Right atrium auricular region (tissue), 2 donors: ENCODE data around the gene LETMD1. TPM values are rescaled to one million over a fixed set of nuclear protein-coding genes. Genes with fewer than 3 reads are reported as not detected.
A peak's percentile ranks its signal among the peaks of the same experiment; 100 is the strongest.
"Not testable (repeated sequence)": the region's sequence is repeated elsewhere in the genome, so short reads cannot be mapped to it uniquely, and the experiment has no call there.

Experiments
- DNase-seq: peaks from one replicate; pipeline ENCODE4 v3.0.0-alpha.2; 2019; ENCODE audit warnings: low spot score
- H3K27ac ChIP-seq, 2 donors: fragments of 200-600 bp; sonication (generic); 1 replicate in 1 of 2; 2 replicates in 1 of 2; pipeline ENCODE4 v1.5.1; 2016 to 2019
- H3K27me3 ChIP-seq, 2 donors: fragments of 200-600 bp; sonication (generic); one replicate each; pipeline versions ENCODE4 v1.5.1 to v1.6.0; 2017 to 2019
- H3K36me3 ChIP-seq: fragments of 200-600 bp; sonication (generic); one replicate; pipeline ENCODE4 v1.5.1; 2016
- H3K4me1 ChIP-seq, 2 donors: fragments of 200-600 bp; sonication (generic); one replicate each; pipeline versions ENCODE4 v1.5.1 to v1.6.0; 2017 to 2019
- H3K4me3 ChIP-seq, 2 donors: fragments of 200-600 bp; sonication (generic); 1 replicate in 1 of 2; 2 replicates in 1 of 2; pipeline ENCODE4 v1.5.1; 2017 to 2019; ENCODE audit warnings: mild to moderate bottlenecking in 1 of 2, moderate library complexity in 1 of 2
- H3K9me3 ChIP-seq, 2 donors: fragments of 200-600 bp; sonication (generic); one replicate each; pipeline ENCODE4 v1.5.1; 2019
- CTCF ChIP-seq, 2 donors: fragments of 200-600 bp; sonication (generic); IDR thresholded peaks; one replicate each; pipeline ENCODE4 v1.5.1; 2019; ENCODE audit warnings: antibody characterized with exemption in 2 of 2
- total RNA-seq, 2 donors: library from RNA; depleted of rRNA; stranded (reverse); fragments of >200 nt; gene quantifications; one replicate each; pipeline ENCODE4 v1.1.0, GENCODE V29; 2016

The LETMD1 gene
- total RNA-seq, 2 donors from 2014 or later: 22.8 to 27.2 TPM

- Histone ChIP-seq H3K9me3 (no peaks in the 10 kb centered on the region), H3K27ac (no peak overlapping the region), H3K36me3 (peaks cover 62% of the 10 kb centered on the region), H3K4me3 (no peak overlapping the region), H3K27me3 (no peaks in the 10 kb centered on the region), H3K4me1 (peaks cover 0 to 17% of the 10 kb centered on the region in 2 donors)
- DNase-seq: no peak
- TF ChIP-seq CTCF (IDR thresholded peaks at IDR 0.05): no peak
Observed at GRCh38 chr12:51071663-51072062, 23.5 kb downstream of the LETMD1 start.

- H3K4me3 ChIP-seq: no peak overlapping the region
- H3K9me3 ChIP-seq: no peaks in the 10 kb centered on the region
- H3K27ac ChIP-seq: no peak overlapping the region
- no peak for TF ChIP-seq CTCF (IDR thresholded peaks at IDR 0.05)
- no peaks in the 10 kb centered on the region for H3K27me3 ChIP-seq
- peaks cover 0 to 36% of the 10 kb centered on the region in 2 donors for H3K4me1 ChIP-seq
- H3K36me3 ChIP-seq: peaks cover 34% of the 10 kb centered on the region
- no peak for DNase-seq
Observed at GRCh38 chr12:51075390-51075789, 27.3 kb downstream of the LETMD1 start.

- DNase-seq: no peak
- H3K27me3 ChIP-seq: no peaks in the 10 kb centered on the region
- H3K9me3 ChIP-seq: no peaks in the 10 kb centered on the region
- H3K4me1 ChIP-seq: peaks cover 0 to 41% of the 10 kb centered on the region in 2 donors
- no peak overlapping the region for H3K27ac ChIP-seq
- TF ChIP-seq CTCF (IDR thresholded peaks at IDR 0.05): no peak
- H3K36me3 ChIP-seq: peaks cover 25% of the 10 kb centered on the region
- H3K4me3 ChIP-seq: no peak overlapping the region
Observed at GRCh38 chr12:51076236-51076930, 28.3 kb downstream of the LETMD1 start.

DNA sequence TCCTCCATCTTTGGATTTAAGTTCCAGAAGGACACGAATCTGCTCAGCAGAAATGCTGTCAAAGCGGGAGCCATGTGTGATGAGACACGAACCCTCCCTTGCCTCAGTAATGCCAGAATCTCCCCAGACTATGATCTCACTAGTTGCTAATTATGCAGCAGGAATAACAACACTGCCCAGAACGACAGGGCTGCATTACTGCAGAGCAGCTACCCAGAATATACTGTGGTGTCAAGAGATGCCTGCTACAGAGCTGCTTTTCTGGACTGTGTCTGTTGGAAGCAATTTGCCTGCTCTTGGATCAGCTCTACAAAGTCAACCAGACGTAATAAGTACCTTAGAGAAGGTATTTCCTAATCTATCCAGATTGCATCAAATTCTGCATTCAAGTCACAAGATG, 29.8 kb downstream of the LETMD1 start:
- peaks cover 0 to 53% of the 10 kb centered on the region in 2 donors for H3K4me1 ChIP-seq
- DNase-seq: no peak
- peak overlapping the region in 1 of 2 donors; percentile 73 for H3K27ac ChIP-seq
- TF ChIP-seq CTCF (IDR thresholded peaks at IDR 0.05): no peak
- H3K9me3 ChIP-seq: no peaks in the 10 kb centered on the region
- H3K4me3 ChIP-seq: no peak overlapping the region
- no peaks in the 10 kb centered on the region for H3K27me3 ChIP-seq
- peaks cover 12% of the 10 kb centered on the region for H3K36me3 ChIP-seq

- H3K36me3 ChIP-seq, H3K27me3 ChIP-seq, H3K4me3 ChIP-seq, DNase-seq, H3K9me3 ChIP-seq: not testable (repeated sequence)
- H3K27ac ChIP-seq: peak overlapping the region in 1 of 2 donors; percentile 73
- peaks cover 0 to 53% of the 10 kb centered on the region in 2 donors for H3K4me1 ChIP-seq
Observed at GRCh38 chr12:51078346-51078745, 30.2 kb downstream of the LETMD1 start.

DNA sequence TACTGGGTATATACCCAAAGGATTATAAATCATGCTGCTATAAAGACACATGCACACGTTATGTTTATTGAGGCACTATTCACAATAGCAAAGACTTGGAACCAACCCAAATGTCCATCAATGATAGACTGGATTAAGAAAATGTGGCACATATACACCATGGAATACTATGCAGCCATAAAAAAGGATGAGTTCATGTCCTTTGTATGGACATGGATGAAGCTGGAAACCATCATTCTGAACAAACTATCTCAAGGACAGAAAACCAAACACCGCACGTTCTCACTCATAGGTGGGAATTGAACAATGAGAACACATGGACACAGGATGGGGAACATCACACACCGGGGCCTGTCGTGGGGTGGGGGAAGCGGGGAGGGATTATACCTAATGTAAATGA, 30.7 kb downstream of the LETMD1 start:
- H3K4me3 ChIP-seq, H3K36me3 ChIP-seq, H3K27me3 ChIP-seq, H3K9me3 ChIP-seq, H3K27ac ChIP-seq, DNase-seq: not testable (repeated sequence)
- H3K4me1 ChIP-seq: peaks cover 0 to 53% of the 10 kb centered on the region in 2 donors

DNA sequence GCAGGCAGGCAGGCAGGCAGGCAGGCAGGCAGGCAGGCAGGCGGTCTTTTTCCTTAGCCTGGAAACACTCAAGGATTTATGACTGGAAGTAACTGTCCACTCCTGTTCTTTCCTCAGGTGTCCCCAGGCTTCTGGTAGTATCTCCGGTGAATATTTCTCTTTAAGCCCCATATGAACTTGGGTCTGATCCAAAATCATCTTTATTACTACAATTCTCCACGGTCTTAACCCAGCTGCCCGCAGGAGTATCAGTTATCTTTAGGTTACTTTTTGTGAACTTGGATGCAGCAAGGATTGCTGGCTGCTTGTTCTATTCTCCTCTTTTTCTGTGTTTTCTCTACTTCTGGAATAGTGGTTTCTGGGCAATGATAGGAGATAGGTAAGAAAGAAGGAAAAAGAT, 32.0 kb downstream of the LETMD1 start:
- Histone ChIP-seq H3K4me1 (peaks cover 0 to 51% of the 10 kb centered on the region in 2 donors), H3K9me3 (no peaks in the 10 kb centered on the region), H3K4me3 (no peak overlapping the region), H3K27ac (no peak overlapping the region), H3K36me3 (no peaks in the 10 kb centered on the region), H3K27me3 (no peaks in the 10 kb centered on the region)
- TF ChIP-seq CTCF (IDR thresholded peaks at IDR 0.05): no peak
- DNase-seq: no peak
